ENCODE results near the gene MRGPRG.

MRGPRG gene

DNA sequence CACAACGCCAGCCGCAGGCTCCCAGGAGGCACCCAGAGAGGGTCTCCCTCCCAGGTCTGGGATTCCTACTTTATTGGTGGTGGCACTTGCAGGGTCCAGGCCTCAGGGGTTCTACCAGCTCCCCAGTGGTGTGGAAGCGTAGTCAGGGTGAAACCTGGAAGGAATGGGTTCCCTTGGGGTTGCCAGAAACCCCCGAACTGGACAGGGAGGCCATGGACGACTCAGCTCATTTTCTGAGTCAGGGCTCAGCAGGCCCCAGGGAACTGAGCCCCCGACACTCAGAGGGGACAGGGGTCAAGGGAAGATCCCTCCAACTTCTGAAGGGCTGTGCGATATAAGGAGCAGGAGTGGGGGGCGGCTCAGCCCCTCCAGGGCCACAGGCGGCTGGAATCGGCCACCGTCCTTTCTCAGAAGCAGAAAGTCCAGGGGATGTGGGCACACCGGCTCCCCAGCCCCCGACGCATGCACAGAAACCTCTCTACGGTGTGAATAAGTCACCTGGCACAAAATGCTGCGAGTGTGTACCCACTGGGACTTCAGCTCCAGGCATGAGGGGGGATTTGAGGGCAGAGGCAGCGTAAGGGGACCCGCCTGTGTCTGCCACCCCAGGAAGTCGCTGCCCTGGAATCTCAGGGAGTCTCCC, 25.1 kb downstream of the MRGPRG start:
- DNase-seq: no peak

- no peak for DNase-seq
Observed at GRCh38 chr11:3192511-3193372, 25.9 kb downstream of the MRGPRG start.

DNA sequence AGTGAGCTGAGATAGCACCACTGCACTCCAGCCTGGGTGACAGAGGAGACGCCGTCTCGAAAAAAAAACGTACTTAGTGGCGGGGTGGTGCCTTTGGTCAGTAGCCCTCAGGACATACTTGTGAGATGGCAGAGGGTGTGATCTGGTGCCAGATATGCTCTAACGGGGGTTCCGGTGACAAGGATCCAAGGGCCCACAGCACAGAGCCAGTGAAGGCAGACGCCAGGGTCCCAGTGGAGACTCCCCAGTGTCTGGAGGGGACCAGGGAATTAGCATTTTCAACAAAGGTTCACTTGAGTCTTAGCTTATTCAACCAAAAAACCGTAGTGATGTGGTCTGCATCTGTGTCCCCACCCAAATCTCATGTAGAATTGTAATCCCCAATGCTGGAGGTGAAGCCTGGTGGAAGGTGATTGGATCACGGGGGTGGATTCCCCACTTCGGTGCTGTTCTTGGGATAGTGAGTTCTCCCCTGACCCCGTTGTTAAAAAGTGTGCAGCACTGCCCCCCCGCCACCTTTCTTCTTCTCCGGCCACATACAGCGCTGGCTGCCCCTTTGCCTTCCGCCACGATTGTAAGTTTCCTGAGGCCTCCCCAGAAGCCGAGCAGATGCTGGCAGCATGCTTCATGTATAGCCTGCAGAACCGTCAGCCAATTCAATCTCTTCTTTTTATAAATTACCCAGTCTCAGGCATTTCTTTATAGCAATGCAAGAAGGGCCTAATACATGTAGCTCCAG, 26.9 kb downstream of the MRGPRG start:
- no peak for DNase-seq

DNA sequence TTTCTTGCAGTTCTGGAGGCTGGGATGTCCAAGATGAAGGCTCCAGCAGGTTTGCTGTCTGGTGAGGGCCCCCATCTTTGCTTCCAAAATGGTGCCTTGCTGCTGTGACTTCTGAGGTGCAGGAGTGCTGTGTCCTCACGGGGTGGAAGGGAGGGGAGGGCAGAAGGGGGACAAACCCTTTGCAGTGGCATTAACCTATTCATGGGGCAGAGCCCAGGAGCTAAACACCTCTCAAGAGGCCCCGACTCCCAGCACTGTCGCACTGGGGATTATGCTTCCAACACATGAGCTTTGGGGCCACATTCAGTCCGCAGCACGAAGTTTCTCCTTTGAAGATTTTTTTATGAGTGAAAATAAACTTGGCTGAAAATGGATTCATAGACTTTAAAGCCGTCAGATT, 28.0 kb downstream of the MRGPRG start:
- no peak for DNase-seq

- no peak for DNase-seq
Observed at GRCh38 chr11:3189886-3190583, 28.6 kb downstream of the MRGPRG start.

DNA sequence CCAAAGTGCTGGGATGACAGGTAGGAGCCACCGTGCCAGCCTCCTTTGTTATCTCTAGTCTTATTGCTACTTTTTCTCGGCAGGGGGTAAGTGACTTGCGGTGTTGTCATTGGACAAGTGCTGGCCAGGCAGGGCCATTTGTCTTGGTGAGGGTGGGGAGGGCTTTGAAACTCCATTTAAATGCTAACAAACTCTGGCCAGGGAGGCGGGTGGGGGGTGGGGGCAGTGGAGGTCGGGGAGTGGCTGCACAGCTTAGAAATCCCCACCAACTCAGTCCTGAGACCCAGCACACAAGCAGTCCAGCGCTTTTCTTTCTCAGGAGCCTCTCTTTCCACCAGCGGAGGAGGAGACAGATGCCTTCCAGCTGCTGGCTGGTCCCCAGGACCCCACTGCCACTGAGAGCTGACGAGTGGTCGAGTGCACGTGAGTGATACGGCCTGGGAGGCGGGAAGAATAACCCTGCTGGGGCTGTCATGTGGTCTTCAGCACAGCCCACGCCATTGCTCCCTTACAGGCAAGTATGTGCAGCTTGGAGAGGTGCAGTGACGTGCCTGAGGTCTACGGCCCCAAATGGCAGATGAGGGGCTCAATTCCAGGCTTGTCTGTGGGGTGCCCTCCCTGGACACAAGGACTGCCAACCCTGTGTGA, 29.3 kb downstream of the MRGPRG start:
- no peak for DNase-seq

- no peak for DNase-seq
Observed at GRCh38 chr11:3188496-3189195, 30.0 kb downstream of the MRGPRG start.

- DNase-seq: no peak
Observed at GRCh38 chr11:3186166-3186953, 32.3 kb downstream of the MRGPRG start.

- DNase-seq: no peak
Observed at GRCh38 chr11:3184732-3185347, 33.8 kb downstream of the MRGPRG start.

DNA sequence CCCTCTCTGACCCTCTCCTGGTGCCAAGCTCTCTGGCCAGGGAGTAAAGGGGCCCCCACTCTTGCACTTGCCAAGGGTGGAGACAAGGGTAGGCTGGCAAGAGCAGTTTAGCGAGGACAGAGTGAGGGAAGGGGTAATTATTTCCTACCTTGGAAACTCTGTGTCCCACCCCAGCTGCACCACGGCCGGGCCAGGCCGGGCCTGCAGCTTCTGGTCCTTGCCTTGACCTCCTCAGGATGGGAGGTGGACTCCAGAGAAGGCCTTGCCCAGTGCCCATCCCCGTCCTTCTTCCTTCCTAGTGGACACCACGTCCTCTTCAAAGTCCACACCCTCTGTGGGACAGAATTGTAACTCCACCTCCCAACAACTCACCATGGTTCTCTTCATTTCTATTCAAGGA, 35.1 kb downstream of the MRGPRG start:
- no peak for DNase-seq

- no peak for DNase-seq
Observed at GRCh38 chr11:3182462-3182852, 36.2 kb downstream of the MRGPRG start.

GRCh38 chr11:3181725-3182461, 36.7 kb downstream of the MRGPRG start:
- DNase-seq: no peak

- no peak for DNase-seq
Observed at GRCh38 chr11:3180869-3181268, 37.7 kb downstream of the MRGPRG start.

- DNase-seq: no peak
Observed at GRCh38 chr11:3178349-3178748, 40.3 kb downstream of the MRGPRG start.

- DNase-seq: no peak
Observed at GRCh38 chr11:3177931-3178330, 40.7 kb downstream of the MRGPRG start.

- DNase-seq: no peak
Observed at GRCh38 chr11:3176487-3176886, 42.1 kb downstream of the MRGPRG start.

- no peak for DNase-seq
Observed at GRCh38 chr11:3175194-3175593, 43.4 kb downstream of the MRGPRG start.

GRCh38 chr11:3174387-3174786, 44.2 kb downstream of the MRGPRG start:
- no peak for DNase-seq

DNA sequence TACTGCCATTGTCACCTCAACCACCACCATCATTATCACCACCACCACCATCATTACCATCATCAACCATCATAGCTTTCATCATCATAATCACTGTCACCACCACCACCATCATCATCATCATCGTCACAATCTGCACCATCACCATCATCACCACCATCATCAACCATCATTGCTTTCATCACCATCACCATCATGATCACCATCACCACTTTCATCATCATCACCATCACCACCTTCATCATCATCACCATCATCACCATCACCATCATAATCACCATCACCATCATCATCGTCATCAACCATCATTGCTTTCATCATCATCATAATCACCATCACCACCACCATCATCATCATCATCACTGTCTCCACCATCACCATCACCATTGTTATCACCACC, 44.8 kb downstream of the MRGPRG start:
- no peak for DNase-seq
